ENCODE data around the gene FBLN1.

Gene FBLN1

GRCh38 chr22:45503816-45504372, 1.2 kb downstream of the FBLN1 start:
- no peak for DNase-seq (ENCODE audit: low read depth, low spot score)

- no peak for DNase-seq (ENCODE audit: low read depth, low spot score)
Observed at GRCh38 chr22:45504373-45505341, 2.0 kb downstream of the FBLN1 start.

GRCh38 chr22:45505991-45506747, 3.5 kb downstream of the FBLN1 start:
- no peak for DNase-seq (ENCODE audit: low read depth, low spot score)

- DNase-seq (ENCODE audit: low read depth, low spot score), result no peak
Observed at GRCh38 chr22:45506816-45507360, 4.2 kb downstream of the FBLN1 start.

- DNase-seq (ENCODE audit: low read depth, low spot score), result no peak
Observed at GRCh38 chr22:45507798-45508197, 5.1 kb downstream of the FBLN1 start.

GRCh38 chr22:45508814-45509213, 6.1 kb downstream of the FBLN1 start:
- DNase-seq (ENCODE audit: low read depth, low spot score), result no peak

- DNase-seq (ENCODE audit: low read depth, low spot score), result no peak
Observed at GRCh38 chr22:45510376-45511232, 7.9 kb downstream of the FBLN1 start.

- peak; percentile 91 for DNase-seq (ENCODE audit: low read depth, low spot score)
Observed at GRCh38 chr22:45511847-45512261, 9.2 kb downstream of the FBLN1 start.

- DNase-seq (ENCODE audit: low read depth, low spot score), result no peak
Observed at GRCh38 chr22:45512363-45512762, 9.7 kb downstream of the FBLN1 start.

- no peak for DNase-seq (ENCODE audit: low read depth, low spot score)
Observed at GRCh38 chr22:45515676-45516075, 13.0 kb downstream of the FBLN1 start.

GRCh38 chr22:45516163-45516562, 13.5 kb downstream of the FBLN1 start:
- no peak for DNase-seq (ENCODE audit: low read depth, low spot score)

GRCh38 chr22:45516923-45517675, 14.4 kb downstream of the FBLN1 start:
- no peak for DNase-seq (ENCODE audit: low read depth, low spot score)

GRCh38 chr22:45518136-45518535, 15.5 kb downstream of the FBLN1 start:
- no peak for DNase-seq (ENCODE audit: low read depth, low spot score)

- no peak for DNase-seq (ENCODE audit: low read depth, low spot score)
Observed at GRCh38 chr22:45518580-45518991, 15.9 kb downstream of the FBLN1 start.

GRCh38 chr22:45521178-45521577, 18.5 kb downstream of the FBLN1 start:
- DNase-seq (ENCODE audit: low read depth, low spot score), result no peak

GRCh38 chr22:45522462-45522861, 19.8 kb downstream of the FBLN1 start:
- no peak for DNase-seq (ENCODE audit: low read depth, low spot score)

- no peak for DNase-seq (ENCODE audit: low read depth, low spot score)
Observed at GRCh38 chr22:45524157-45524556, 21.5 kb downstream of the FBLN1 start.

- no peak for DNase-seq (ENCODE audit: low read depth, low spot score)
Observed at GRCh38 chr22:45524966-45525365, 22.3 kb downstream of the FBLN1 start.

- DNase-seq (ENCODE audit: low read depth, low spot score), result no peak
Observed at GRCh38 chr22:45525480-45525879, 22.8 kb downstream of the FBLN1 start.

- DNase-seq (ENCODE audit: low read depth, low spot score), result no peak
Observed at GRCh38 chr22:45526281-45526680, 23.6 kb downstream of the FBLN1 start.
